GM21381 (cell line): Measurements from ENCODE around the gene TULP4.
A peak's percentile ranks its signal among the peaks of the same experiment; 100 is the strongest.

ENCODE experiments used
- ATAC-seq: cut with Tn5 transposase; IDR thresholded peaks from one replicate; pipeline ENCODE4 v1.9.1; 2021; ENCODE audit warnings: mild to moderate bottlenecking, moderate library complexity; ENCODE audit not compliant: unreplicated experiment

Gene TULP4

GRCh38 chr6:158356586-158357546 lies 44.6 kb downstream of the TULP4 start:
- no peak for ATAC-seq

- ATAC-seq: peak; percentile 72
Measured at GRCh38 chr6:158357570-158358216, 45.4 kb downstream of the TULP4 start.

GRCh38 chr6:158358450-158359077 lies 46.3 kb downstream of the TULP4 start:
- ATAC-seq: no peak

- no peak for ATAC-seq
Measured at GRCh38 chr6:158361068-158361467, 48.8 kb downstream of the TULP4 start.

GRCh38 chr6:158361961-158362669 lies 49.9 kb downstream of the TULP4 start:
- no peak for ATAC-seq

- no peak for ATAC-seq
Measured at GRCh38 chr6:158366363-158366762, 54.1 kb downstream of the TULP4 start.

GRCh38 chr6:158367816-158368215 lies 55.6 kb downstream of the TULP4 start:
- ATAC-seq: no peak

- ATAC-seq: no peak
Measured at GRCh38 chr6:158369241-158369640, 57.0 kb downstream of the TULP4 start.

- ATAC-seq: no peak
Measured at GRCh38 chr6:158370805-158371204, 58.5 kb downstream of the TULP4 start.

GRCh38 chr6:158371261-158371660 lies 59.0 kb downstream of the TULP4 start:
- no peak for ATAC-seq

- no peak for ATAC-seq
Measured at GRCh38 chr6:158372574-158372973, 60.3 kb downstream of the TULP4 start.

- ATAC-seq: no peak
Measured at GRCh38 chr6:158373214-158373613, 60.9 kb downstream of the TULP4 start.

GRCh38 chr6:158374020-158374419 lies 61.8 kb downstream of the TULP4 start:
- no peak for ATAC-seq

- no peak for ATAC-seq
Measured at GRCh38 chr6:158376631-158377081, 64.4 kb downstream of the TULP4 start.

GRCh38 chr6:158377860-158378259 lies 65.6 kb downstream of the TULP4 start:
- ATAC-seq: no peak

- ATAC-seq: no peak
Measured at GRCh38 chr6:158379336-158379735, 67.1 kb downstream of the TULP4 start.

GRCh38 chr6:158381214-158381613 lies 68.9 kb downstream of the TULP4 start:
- ATAC-seq: no peak

GRCh38 chr6:158382491-158382890 lies 70.2 kb downstream of the TULP4 start:
- no peak for ATAC-seq

GRCh38 chr6:158383057-158383456 lies 70.8 kb downstream of the TULP4 start:
- no peak for ATAC-seq

- no peak for ATAC-seq
Measured at GRCh38 chr6:158383542-158383941, 71.3 kb downstream of the TULP4 start.

GRCh38 chr6:158384671-158385110 lies 72.4 kb downstream of the TULP4 start:
- no peak for ATAC-seq
